ENCODE measurements around the gene AKIRIN2. TPM values are rescaled to one million over a fixed set of nuclear protein-coding genes. Genes with fewer than 3 reads are reported as not detected.

AKIRIN2 gene
- total and polyA plus RNA-seq, 10 of the 15 experiments (the other 5 are each of a cell fraction or from before 2014, with no cell fraction given): 12.7 to 82.2 (median 42.6) TPM

DNA sequence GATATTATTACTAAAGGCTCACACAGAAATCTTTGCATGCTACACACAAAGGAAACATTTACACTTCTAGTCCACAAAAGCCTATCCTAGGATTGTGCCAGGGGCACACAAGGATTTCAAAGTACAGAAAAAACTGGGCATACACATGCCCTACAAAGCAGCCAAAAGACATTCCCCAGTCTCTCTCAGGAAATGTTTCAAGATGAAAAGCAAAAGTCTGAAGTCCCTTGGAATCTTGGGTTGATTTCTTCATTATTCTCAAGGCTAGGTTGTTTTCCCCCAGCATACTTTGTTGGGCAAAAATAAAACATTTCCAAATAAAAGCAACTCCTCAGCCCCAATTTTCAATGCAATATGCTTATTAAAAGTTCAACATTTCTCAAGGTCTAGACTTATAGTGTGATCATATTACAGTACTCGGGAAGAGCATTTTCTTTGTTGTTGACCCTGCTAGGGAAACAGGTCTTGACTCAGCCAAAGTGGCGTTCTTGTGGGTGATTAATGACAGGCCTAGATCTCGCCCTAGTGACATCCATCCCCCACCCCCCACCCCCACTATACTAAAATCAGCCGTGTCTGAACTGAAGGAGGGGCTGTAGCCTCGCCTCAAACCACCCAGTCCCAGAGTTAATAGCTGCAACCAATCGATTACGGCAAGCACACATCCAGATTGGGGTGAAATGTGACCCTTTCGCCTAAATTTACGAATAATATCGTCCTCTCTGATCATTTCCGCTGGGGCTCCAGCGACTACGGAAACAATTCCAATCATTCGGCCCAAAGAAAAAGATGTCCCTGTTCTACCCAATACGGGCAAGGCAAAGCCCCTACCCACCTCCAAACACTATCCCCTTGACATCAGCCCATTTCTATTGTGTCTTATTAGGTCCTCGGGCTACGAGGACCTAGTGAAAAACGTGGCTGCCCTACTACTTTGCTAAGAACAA, 1.4 kb downstream of the AKIRIN2 start (continued):
- TF ChIP-seq, protein P1, sequence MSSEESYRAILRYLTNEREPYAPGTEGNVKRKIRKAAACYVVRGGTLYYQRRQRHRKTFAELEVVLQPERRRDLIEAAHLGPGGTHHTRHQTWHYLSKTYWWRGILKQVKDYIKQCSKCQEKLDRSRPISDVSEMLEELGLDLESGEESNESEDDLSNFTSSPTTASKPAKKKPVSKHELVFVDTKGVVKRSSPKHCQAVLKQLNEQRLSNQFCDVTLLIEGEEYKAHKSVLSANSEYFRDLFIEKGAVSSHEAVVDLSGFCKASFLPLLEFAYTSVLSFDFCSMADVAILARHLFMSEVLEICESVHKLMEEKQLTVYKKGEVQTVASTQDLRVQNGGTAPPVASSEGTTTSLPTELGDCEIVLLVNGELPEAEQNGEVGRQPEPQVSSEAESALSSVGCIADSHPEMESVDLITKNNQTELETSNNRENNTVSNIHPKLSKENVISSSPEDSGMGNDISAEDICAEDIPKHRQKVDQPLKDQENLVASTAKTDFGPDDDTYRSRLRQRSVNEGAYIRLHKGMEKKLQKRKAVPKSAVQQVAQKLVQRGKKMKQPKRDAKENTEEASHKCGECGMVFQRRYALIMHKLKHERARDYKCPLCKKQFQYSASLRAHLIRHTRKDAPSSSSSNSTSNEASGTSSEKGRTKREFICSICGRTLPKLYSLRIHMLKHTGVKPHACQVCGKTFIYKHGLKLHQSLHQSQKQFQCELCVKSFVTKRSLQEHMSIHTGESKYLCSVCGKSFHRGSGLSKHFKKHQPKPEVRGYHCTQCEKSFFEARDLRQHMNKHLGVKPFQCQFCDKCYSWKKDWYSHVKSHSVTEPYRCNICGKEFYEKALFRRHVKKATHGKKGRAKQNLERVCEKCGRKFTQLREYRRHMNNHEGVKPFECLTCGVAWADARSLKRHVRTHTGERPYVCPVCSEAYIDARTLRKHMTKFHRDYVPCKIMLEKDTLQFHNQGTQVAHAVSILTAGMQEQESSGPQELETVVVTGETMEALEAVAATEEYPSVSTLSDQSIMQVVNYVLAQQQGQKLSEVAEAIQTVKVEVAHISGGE (CRISPR knock-in tag; IDR thresholded peaks at IDR 0.05): no peak
- TF ChIP-seq BACH1 (IDR thresholded peaks at IDR 0.05; ENCODE audit: borderline replicate concordance) (peak; percentile 6; the same call in 1 of the 2 replicates), PML (IDR thresholded peaks at IDR 0.05; ENCODE audit: low read length) (no peak), SPI1 (IDR thresholded peaks at IDR 0.05; ENCODE audit: borderline replicate concordance, insufficient read depth, low read depth, low read length) (no peak), TAF1 (IDR thresholded peaks at IDR 0.05; ENCODE audit: borderline replicate concordance, low read depth, low read length) (peak; percentile 56; the same call in 1 of the 2 replicates), NRF1 (conservative IDR thresholded peaks at IDR 0.05; ENCODE audit: low read depth, low read length) (no peak), RFX5 (IDR thresholded peaks at IDR 0.05; ENCODE audit: low read depth, low read length) (no peak), YY1 (IDR thresholded peaks at IDR 0.05; ENCODE audit: low read depth, low read length) (peak; percentile 49; the same call in 1 of the 2 replicates), CREB1 (IDR thresholded peaks at IDR 0.05; ENCODE audit: low read depth) (peak; percentile 44; the same call in 1 of the 2 replicates), RAD21 (IDR thresholded peaks at IDR 0.05; ENCODE audit: insufficient read depth, low read depth, low read length) (peak; percentile 59), FOXM1 (IDR thresholded peaks at IDR 0.05; ENCODE audit: low read depth, low read length) (no peak), ATF7 (IDR thresholded peaks at IDR 0.05; ENCODE audit: low read depth) (peak; percentile 68), SMAD1 (IDR thresholded peaks at IDR 0.05; ENCODE audit: low read depth, partially characterized antibody) (peak; percentile 23), RAD51 (IDR thresholded peaks at IDR 0.05) (no peak)
- TF ChIP-seq, protein P2, sequence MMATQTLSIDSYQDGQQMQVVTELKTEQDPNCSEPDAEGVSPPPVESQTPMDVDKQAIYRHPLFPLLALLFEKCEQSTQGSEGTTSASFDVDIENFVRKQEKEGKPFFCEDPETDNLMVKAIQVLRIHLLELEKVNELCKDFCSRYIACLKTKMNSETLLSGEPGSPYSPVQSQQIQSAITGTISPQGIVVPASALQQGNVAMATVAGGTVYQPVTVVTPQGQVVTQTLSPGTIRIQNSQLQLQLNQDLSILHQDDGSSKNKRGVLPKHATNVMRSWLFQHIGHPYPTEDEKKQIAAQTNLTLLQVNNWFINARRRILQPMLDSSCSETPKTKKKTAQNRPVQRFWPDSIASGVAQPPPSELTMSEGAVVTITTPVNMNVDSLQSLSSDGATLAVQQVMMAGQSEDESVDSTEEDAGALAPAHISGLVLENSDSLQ (IDR thresholded peaks at IDR 0.05): peak; percentile 92
- TF ChIP-seq, protein P3, sequence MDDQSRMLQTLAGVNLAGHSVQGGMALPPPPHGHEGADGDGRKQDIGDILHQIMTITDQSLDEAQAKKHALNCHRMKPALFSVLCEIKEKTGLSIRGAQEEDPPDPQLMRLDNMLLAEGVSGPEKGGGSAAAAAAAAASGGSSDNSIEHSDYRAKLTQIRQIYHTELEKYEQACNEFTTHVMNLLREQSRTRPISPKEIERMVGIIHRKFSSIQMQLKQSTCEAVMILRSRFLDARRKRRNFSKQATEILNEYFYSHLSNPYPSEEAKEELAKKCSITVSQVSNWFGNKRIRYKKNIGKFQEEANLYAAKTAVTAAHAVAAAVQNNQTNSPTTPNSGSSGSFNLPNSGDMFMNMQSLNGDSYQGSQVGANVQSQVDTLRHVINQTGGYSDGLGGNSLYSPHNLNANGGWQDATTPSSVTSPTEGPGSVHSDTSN (IDR thresholded peaks at IDR 0.05; ENCODE audit: insufficient replicate concordance, low read depth, low read length): peak; percentile 87
- TF ChIP-seq, protein P4, sequence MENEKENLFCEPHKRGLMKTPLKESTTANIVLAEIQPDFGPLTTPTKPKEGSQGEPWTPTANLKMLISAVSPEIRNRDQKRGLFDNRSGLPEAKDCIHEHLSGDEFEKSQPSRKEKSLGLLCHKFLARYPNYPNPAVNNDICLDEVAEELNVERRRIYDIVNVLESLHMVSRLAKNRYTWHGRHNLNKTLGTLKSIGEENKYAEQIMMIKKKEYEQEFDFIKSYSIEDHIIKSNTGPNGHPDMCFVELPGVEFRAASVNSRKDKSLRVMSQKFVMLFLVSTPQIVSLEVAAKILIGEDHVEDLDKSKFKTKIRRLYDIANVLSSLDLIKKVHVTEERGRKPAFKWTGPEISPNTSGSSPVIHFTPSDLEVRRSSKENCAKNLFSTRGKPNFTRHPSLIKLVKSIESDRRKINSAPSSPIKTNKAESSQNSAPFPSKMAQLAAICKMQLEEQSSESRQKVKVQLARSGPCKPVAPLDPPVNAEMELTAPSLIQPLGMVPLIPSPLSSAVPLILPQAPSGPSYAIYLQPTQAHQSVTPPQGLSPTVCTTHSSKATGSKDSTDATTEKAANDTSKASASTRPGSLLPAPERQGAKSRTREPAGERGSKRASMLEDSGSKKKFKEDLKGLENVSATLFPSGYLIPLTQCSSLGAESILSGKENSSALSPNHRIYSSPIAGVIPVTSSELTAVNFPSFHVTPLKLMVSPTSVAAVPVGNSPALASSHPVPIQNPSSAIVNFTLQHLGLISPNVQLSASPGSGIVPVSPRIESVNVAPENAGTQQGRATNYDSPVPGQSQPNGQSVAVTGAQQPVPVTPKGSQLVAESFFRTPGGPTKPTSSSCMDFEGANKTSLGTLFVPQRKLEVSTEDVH (IDR thresholded peaks at IDR 0.05; ENCODE audit: low read depth, partially characterized antibody): no peak
- TF ChIP-seq, protein P5, sequence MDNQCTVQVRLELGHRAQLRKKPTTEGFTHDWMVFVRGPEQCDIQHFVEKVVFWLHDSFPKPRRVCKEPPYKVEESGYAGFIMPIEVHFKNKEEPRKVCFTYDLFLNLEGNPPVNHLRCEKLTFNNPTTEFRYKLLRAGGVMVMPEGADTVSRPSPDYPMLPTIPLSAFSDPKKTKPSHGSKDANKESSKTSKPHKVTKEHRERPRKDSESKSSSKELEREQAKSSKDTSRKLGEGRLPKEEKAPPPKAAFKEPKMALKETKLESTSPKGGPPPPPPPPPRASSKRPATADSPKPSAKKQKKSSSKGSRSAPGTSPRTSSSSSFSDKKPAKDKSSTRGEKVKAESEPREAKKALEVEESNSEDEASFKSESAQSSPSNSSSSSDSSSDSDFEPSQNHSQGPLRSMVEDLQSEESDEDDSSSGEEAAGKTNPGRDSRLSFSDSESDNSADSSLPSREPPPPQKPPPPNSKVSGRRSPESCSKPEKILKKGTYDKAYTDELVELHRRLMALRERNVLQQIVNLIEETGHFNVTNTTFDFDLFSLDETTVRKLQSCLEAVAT (IDR thresholded peaks at IDR 0.05): peak; percentile 79

Measured in GM12878 (cell line).